HG02763 (cell line): Measurements from ENCODE around the gene EFNA3.

ENCODE experiments used
- ATAC-seq: cut with Tn5 transposase; IDR thresholded peaks from one replicate; pipeline ENCODE4 v1.9.1; 2021; ENCODE audit warnings: mild to moderate bottlenecking, moderate library complexity; ENCODE audit not compliant: unreplicated experiment

EFNA3 gene

DNA sequence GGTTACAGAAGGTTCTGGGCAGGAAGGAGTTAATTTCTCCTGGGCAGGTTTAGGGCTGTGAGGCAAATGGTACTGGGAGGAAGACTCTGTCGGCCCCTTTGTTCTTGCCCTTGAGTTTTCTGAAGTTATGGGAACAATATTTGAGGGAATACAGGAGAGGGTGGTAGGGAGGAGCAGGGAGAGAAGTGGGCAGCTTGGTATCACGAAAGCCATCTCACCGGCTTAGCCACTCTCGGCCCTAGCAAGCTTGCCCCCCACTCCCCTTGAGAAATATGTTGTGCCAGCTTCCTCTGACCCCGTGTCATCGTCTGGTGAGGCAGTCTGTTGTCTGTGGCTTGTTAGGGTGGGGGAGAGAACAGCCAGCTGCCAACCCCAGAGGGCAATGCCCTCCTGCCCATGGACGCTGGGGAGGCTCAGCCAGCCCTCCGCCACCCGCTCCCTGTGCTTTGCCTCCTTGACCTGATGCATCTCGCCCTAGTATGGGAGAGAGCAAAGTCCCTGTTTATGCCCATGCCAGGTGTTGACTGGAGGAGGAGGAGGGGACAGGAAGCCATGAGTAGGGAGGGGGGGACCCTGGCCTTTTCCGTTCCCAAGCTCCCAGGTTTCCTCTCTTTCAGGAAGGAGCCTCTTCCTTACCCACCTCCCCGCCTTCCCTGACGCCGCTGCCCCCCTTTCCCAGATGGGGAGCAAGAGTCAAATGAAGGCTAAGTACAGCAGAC, 50.3 kb downstream of the EFNA3 start:
- no peak for ATAC-seq

- no peak for ATAC-seq
Measured at GRCh38 chr1:155130272-155131006, 51.8 kb downstream of the EFNA3 start.

GRCh38 chr1:155131285-155131684, 52.6 kb downstream of the EFNA3 start:
- no peak for ATAC-seq

- no peak for ATAC-seq
Measured at GRCh38 chr1:155131856-155132255, 53.2 kb downstream of the EFNA3 start.

- no peak for ATAC-seq
Measured at GRCh38 chr1:155133799-155134281, 55.2 kb downstream of the EFNA3 start.

DNA sequence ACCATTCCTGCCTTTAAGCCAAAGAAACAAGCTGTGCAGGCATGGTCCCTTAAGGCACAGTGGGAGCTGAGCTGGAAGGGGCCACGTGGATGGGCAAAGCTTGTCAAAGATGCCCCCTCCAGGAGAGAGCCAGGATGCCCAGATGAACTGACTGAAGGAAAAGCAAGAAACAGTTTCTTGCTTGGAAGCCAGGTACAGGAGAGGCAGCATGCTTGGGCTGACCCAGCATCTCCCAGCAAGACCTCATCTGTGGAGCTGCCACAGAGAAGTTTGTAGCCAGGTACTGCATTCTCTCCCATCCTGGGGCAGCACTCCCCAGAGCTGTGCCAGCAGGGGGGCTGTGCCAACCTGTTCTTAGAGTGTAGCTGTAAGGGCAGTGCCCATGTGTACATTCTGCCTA, 55.7 kb downstream of the EFNA3 start:
- ATAC-seq: no peak

DNA sequence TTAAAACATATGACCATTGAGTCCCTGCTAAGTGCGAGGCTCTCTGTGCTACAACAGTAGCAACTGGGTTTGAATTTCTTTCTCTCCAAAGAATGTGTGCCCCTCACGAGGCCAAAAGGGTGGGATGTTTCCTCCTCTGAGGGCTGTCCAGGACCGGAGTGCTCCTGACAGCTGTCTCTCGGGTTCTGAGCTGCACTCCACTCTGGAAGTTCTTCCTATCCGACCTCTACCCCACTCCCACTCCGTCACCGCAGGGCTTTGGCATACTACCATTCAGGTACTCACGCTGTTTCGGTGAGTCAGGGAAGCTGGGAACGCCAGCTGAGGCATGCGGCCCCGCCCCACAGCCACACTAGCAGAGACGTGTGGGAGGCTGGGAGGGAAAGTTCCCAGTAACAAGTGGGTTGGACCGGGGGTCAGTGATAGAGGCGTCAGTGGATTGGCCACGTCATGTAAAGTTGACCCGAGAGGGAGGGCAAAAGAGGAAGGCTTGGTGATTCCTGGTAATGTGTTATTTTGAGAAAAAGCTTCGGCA, 56.3 kb downstream of the EFNA3 start:
- no peak for ATAC-seq

DNA sequence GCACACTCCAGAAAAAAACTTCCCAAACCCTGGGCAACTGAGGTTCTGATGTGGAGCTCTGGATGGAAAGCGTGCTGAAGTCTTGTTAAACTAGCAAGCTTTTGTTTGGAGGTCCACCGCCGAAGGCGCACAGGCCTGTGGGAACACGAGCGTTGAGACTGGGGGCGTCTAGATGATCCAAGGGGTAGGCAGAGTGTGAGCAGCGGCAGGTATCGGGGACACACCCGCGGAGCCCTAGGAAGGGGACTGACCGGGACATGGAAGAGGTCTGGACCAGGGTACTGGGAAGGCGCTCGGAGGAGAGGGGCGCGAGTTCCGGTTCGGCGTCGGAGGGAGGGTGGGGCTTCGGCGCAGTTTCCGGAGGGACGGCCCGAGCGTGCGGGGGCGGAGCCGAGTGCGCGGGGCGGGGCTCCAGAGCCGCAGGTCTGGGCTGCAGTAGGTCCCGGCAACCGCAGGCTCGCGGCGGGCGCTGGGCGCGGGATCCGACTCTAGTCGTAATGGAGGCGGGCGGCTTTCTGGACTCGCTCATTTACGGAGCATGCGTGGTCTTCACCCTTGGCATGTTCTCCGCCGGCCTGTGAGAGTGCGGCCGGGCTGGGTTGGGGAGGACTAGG, 56.9 kb downstream of the EFNA3 start, which contains the start of gene SLC50A1:
Gene SLC50A1, plus strand, starts transcription at position 438 of the 614 bp plus-strand sequence. Its CDS starts 60 bp downstream, at position 498.
- ATAC-seq: peak; percentile 84

GRCh38 chr1:155136748-155137147, 58.1 kb downstream of the EFNA3 start:
- no peak for ATAC-seq
